ENCODE results near the gene EHMT1. TPM values are rescaled to one million over a fixed set of nuclear protein-coding genes. Genes with fewer than 3 reads are reported as not detected.

EHMT1 gene
- total RNA-seq, 1 experiment from 2014 or later: 63.9 TPM

DNA sequence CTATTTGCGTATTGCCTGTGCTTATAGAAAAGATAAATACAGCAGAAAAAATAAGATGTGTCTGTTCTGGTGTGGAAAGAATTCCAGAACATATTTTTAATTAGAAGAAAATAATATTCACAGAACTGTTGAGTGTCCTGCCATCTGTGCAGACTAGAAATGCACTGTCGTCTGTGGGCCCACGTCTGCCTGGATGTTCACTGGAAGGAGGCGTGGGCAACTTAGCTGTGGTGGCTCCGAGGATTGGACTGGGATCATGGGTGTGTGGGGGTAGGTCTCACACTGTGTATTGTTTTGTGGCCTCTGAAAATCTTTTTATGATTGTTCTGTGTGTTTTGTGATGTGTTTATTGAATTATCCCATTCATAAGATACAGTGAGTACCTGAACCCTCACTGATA lies 132.8 kb downstream of the EHMT1 start:
- Histone ChIP-seq H3K4me1 (ENCODE audit: control insufficient read depth, insufficient read depth, low read length) (no peaks in the 10 kb centered on the region), H3K27ac (ENCODE audit: low read length) (no peak overlapping the region), H3K27me3 (ENCODE audit: control insufficient read depth, insufficient read depth, low read length) (no peaks in the 10 kb centered on the region), H3K36me3 (ENCODE audit: control insufficient read depth, insufficient read depth, low read length) (peaks cover 2% of the 10 kb centered on the region; the same call in 1 of the 2 replicates), H3K9me3 (ENCODE audit: control insufficient read depth, insufficient read depth, low read depth, low read length) (no peaks in the 10 kb centered on the region), H3K4me3 (ENCODE audit: low read depth in 2 of 2, low read length in 2 of 2) (no peak overlapping the region)
- TF ChIP-seq, protein P1, sequence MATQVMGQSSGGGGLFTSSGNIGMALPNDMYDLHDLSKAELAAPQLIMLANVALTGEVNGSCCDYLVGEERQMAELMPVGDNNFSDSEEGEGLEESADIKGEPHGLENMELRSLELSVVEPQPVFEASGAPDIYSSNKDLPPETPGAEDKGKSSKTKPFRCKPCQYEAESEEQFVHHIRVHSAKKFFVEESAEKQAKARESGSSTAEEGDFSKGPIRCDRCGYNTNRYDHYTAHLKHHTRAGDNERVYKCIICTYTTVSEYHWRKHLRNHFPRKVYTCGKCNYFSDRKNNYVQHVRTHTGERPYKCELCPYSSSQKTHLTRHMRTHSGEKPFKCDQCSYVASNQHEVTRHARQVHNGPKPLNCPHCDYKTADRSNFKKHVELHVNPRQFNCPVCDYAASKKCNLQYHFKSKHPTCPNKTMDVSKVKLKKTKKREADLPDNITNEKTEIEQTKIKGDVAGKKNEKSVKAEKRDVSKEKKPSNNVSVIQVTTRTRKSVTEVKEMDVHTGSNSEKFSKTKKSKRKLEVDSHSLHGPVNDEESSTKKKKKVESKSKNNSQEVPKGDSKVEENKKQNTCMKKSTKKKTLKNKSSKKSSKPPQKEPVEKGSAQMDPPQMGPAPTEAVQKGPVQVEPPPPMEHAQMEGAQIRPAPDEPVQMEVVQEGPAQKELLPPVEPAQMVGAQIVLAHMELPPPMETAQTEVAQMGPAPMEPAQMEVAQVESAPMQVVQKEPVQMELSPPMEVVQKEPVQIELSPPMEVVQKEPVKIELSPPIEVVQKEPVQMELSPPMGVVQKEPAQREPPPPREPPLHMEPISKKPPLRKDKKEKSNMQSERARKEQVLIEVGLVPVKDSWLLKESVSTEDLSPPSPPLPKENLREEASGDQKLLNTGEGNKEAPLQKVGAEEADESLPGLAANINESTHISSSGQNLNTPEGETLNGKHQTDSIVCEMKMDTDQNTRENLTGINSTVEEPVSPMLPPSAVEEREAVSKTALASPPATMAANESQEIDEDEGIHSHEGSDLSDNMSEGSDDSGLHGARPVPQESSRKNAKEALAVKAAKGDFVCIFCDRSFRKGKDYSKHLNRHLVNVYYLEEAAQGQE (IDR thresholded peaks at IDR 0.05; ENCODE audit: insufficient read depth in 1 of 2, low read depth in 2 of 2, low read length in 1 of 2): no peak
- no peak for TF ChIP-seq TCF7L2 (IDR thresholded peaks at IDR 0.05; ENCODE audit: low read depth, low read length)
- no peak for TF ChIP-seq SIN3A (IDR thresholded peaks at IDR 0.05; ENCODE audit: borderline replicate concordance, insufficient read depth, low read depth, low read length)
- DNase-seq (ENCODE audit: low read depth, low spot score): no peak
- CTCF ChIA-PET: no interaction called here
- intact Hi-C loops (cut with micrococcal nuclease; ENCODE audit: unreplicated experiment) (no loop called here), in situ Hi-C loops (cut with HindIII; ENCODE audit: low pct_unique_long_range_greater_than_20kb, low sequenced_read_pairs) (no loop called here)
- no TSS peak for BruUV-seq (replicated peaks)
- POLR2A ChIA-PET: no interaction called here
- no peak for ATAC-seq

DNA sequence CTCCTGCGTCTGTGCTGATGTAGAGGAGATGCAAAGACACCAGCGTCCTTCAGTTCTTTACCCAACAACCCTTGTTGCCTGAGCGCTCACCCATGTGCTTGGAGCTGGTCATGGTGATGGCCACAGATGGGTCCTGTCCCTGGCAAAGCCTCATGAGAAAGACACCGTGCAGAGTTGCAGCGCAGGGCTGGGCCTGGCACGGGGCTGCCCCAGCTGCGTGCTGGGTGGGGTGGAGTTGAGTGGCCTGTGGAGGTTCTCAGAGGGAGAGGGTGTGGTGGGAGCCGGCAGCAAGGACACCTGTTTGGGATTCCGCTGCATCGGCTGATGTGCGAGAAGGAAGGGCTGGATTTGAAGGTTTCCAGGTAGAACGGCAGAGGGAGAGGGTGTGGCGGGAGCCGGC lies 133.6 kb downstream of the EHMT1 start:
- CTCF ChIA-PET: no interaction called here
- H3K4me3 ChIP-seq (ENCODE audit: low read depth in 2 of 2, low read length in 2 of 2): no peak overlapping the region
- H3K36me3 ChIP-seq (ENCODE audit: control insufficient read depth, insufficient read depth, low read length): no peaks in the 10 kb centered on the region
- in situ Hi-C loops (cut with HindIII; ENCODE audit: low pct_unique_long_range_greater_than_20kb, low sequenced_read_pairs): no loop called here
- intact Hi-C loops (cut with micrococcal nuclease; ENCODE audit: unreplicated experiment): no loop called here
- no peak for TF ChIP-seq TCF7L2 (IDR thresholded peaks at IDR 0.05; ENCODE audit: low read depth, low read length)
- TF ChIP-seq SIN3A (IDR thresholded peaks at IDR 0.05; ENCODE audit: borderline replicate concordance, insufficient read depth, low read depth, low read length): no peak
- TF ChIP-seq, protein P2, sequence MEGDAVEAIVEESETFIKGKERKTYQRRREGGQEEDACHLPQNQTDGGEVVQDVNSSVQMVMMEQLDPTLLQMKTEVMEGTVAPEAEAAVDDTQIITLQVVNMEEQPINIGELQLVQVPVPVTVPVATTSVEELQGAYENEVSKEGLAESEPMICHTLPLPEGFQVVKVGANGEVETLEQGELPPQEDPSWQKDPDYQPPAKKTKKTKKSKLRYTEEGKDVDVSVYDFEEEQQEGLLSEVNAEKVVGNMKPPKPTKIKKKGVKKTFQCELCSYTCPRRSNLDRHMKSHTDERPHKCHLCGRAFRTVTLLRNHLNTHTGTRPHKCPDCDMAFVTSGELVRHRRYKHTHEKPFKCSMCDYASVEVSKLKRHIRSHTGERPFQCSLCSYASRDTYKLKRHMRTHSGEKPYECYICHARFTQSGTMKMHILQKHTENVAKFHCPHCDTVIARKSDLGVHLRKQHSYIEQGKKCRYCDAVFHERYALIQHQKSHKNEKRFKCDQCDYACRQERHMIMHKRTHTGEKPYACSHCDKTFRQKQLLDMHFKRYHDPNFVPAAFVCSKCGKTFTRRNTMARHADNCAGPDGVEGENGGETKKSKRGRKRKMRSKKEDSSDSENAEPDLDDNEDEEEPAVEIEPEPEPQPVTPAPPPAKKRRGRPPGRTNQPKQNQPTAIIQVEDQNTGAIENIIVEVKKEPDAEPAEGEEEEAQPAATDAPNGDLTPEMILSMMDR (IDR thresholded peaks at IDR 0.05): no peak
- TF ChIP-seq POLR2AphosphoS5 (IDR thresholded peaks at IDR 0.05; ENCODE audit: low read depth, low read length): no peak
- TF ChIP-seq, protein P1 (IDR thresholded peaks at IDR 0.05; ENCODE audit: insufficient read depth in 1 of 2, low read depth in 2 of 2, low read length in 1 of 2): no peak
- BruUV-seq (replicated peaks): no TSS peak
- POLR2A ChIA-PET: no interaction called here
- DNase-seq (ENCODE audit: low read depth, low spot score): no peak
- no peaks in the 10 kb centered on the region for H3K4me1 ChIP-seq (ENCODE audit: control insufficient read depth, insufficient read depth, low read length)
- no peaks in the 10 kb centered on the region for H3K27me3 ChIP-seq (ENCODE audit: control insufficient read depth, insufficient read depth, low read length)
- no peaks in the 10 kb centered on the region for H3K9me3 ChIP-seq (ENCODE audit: control insufficient read depth, insufficient read depth, low read depth, low read length)
- ATAC-seq: no peak
- H3K27ac ChIP-seq (ENCODE audit: low read length): no peak overlapping the region

Data from Panc1 (cell line).